ENCODE data around the gene MB21D2.

The MB21D2 gene

GRCh38 chr3:192890347-192891335, 27.0 kb downstream of the MB21D2 start:
- DNase-seq (ENCODE audit: low read depth, low spot score), result no peak

- no peak for DNase-seq (ENCODE audit: low read depth, low spot score)
Observed at GRCh38 chr3:192889679-192890078, 28.0 kb downstream of the MB21D2 start.

GRCh38 chr3:192888190-192888589, 29.5 kb downstream of the MB21D2 start:
- DNase-seq (ENCODE audit: low read depth, low spot score), result no peak

- DNase-seq (ENCODE audit: low read depth, low spot score), result peak; percentile 32
Observed at GRCh38 chr3:192887701-192888100, 30.0 kb downstream of the MB21D2 start.

- DNase-seq (ENCODE audit: low read depth, low spot score), result no peak
Observed at GRCh38 chr3:192887047-192887446, 30.6 kb downstream of the MB21D2 start.

- no peak for DNase-seq (ENCODE audit: low read depth, low spot score)
Observed at GRCh38 chr3:192884777-192885773, 32.6 kb downstream of the MB21D2 start.

- no peak for DNase-seq (ENCODE audit: low read depth, low spot score)
Observed at GRCh38 chr3:192883512-192883911, 34.1 kb downstream of the MB21D2 start.

GRCh38 chr3:192881159-192881786, 36.4 kb downstream of the MB21D2 start:
- DNase-seq (ENCODE audit: low read depth, low spot score), result no peak

- DNase-seq (ENCODE audit: low read depth, low spot score), result peak; percentile 44
Observed at GRCh38 chr3:192880313-192880712, 37.3 kb downstream of the MB21D2 start.

GRCh38 chr3:192879346-192880031, 38.2 kb downstream of the MB21D2 start:
- peak; percentile 94 for DNase-seq (ENCODE audit: low read depth, low spot score)

GRCh38 chr3:192875971-192876565, 41.6 kb downstream of the MB21D2 start:
- DNase-seq (ENCODE audit: low read depth, low spot score), result no peak

GRCh38 chr3:192870822-192871221, 46.8 kb downstream of the MB21D2 start:
- no peak for DNase-seq (ENCODE audit: low read depth, low spot score)

GRCh38 chr3:192869131-192870031, 48.3 kb downstream of the MB21D2 start:
- no peak for DNase-seq (ENCODE audit: low read depth, low spot score)

GRCh38 chr3:192867645-192868044, 50.0 kb downstream of the MB21D2 start:
- no peak for DNase-seq (ENCODE audit: low read depth, low spot score)

GRCh38 chr3:192866804-192867203, 50.9 kb downstream of the MB21D2 start:
- DNase-seq (ENCODE audit: low read depth, low spot score), result no peak

GRCh38 chr3:192864941-192865340, 52.7 kb downstream of the MB21D2 start:
- no peak for DNase-seq (ENCODE audit: low read depth, low spot score)

GRCh38 chr3:192863091-192863420, 54.6 kb downstream of the MB21D2 start:
- DNase-seq (ENCODE audit: low read depth, low spot score), result no peak

- DNase-seq (ENCODE audit: low read depth, low spot score), result no peak
Observed at GRCh38 chr3:192862408-192863090, 55.1 kb downstream of the MB21D2 start.

- DNase-seq (ENCODE audit: low read depth, low spot score), result no peak
Observed at GRCh38 chr3:192861972-192862371, 55.7 kb downstream of the MB21D2 start.
